ENCODE results near the gene SDHAF1.

DNA sequence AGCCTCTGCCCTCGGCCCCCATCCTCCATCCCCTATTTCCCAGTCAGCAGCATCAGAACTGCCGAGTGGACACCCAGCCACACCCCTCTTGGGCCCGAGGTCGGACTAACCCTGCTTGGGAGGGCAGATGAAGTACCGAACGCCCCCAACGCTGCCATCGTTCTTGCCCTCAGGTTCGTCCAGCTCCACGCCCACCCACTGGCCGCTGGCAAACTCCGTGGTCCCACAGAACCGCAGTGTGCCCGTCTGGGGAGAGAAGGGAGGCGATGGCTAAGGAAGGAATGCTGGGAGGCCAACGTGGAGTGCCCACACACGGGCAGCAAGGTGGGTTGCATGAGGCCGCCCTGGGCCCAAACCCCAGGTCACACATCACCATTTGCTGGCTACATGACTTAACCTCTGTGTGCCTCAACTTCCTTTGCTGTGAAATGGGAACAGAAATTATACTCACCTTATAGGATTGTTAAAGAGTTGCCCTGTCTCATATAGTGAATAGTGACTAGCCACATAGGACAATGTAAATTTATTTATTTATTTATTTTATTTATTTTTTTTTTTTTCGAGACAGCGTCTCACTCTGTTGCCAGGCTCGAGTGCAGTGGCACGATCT, 24.2 kb downstream of the SDHAF1 start:
- TF ChIP-seq, protein P1, sequence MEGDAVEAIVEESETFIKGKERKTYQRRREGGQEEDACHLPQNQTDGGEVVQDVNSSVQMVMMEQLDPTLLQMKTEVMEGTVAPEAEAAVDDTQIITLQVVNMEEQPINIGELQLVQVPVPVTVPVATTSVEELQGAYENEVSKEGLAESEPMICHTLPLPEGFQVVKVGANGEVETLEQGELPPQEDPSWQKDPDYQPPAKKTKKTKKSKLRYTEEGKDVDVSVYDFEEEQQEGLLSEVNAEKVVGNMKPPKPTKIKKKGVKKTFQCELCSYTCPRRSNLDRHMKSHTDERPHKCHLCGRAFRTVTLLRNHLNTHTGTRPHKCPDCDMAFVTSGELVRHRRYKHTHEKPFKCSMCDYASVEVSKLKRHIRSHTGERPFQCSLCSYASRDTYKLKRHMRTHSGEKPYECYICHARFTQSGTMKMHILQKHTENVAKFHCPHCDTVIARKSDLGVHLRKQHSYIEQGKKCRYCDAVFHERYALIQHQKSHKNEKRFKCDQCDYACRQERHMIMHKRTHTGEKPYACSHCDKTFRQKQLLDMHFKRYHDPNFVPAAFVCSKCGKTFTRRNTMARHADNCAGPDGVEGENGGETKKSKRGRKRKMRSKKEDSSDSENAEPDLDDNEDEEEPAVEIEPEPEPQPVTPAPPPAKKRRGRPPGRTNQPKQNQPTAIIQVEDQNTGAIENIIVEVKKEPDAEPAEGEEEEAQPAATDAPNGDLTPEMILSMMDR (IDR thresholded peaks at IDR 0.05): no peak
- no peak for TF ChIP-seq POLR2A (IDR thresholded peaks at IDR 0.05)

All from heart left ventricle (tissue), 13 donors.